Muscle layer of duodenum (tissue), 2 donors: ENCODE results near the gene PLEKHA7.

Experiments used
- H3K27ac ChIP-seq: one replicate; pipeline ENCODE4 v1.7.0; 2013; ENCODE audit warnings: mild to moderate bottlenecking, low read length
- H3K27me3 ChIP-seq: one replicate; pipeline ENCODE4 v1.7.0; 2013; ENCODE audit warnings: low read depth, mild to moderate bottlenecking, control low read depth, low read length
- H3K36me3 ChIP-seq, 2 donors: one replicate each; pipeline ENCODE4 v1.7.0; 2013; ENCODE audit warnings: low read length in 2 of 2, control low read depth in 1 of 2, mild to moderate bottlenecking in 1 of 2; ENCODE audit not compliant: insufficient read depth in 2 of 2, control insufficient read depth in 1 of 2
- H3K4me1 ChIP-seq, 2 donors: one replicate each; pipeline ENCODE4 v1.7.0; 2013; ENCODE audit warnings: low read length in 2 of 2, mild to moderate bottlenecking in 2 of 2, control low read depth in 1 of 2, moderate library complexity in 1 of 2; ENCODE audit not compliant: insufficient read depth in 2 of 2, control insufficient read depth in 1 of 2
- H3K4me3 ChIP-seq, 2 donors: one replicate each; pipeline ENCODE4 v1.7.0; 2013; ENCODE audit warnings: low read length in 2 of 2, low read depth in 1 of 2, mild to moderate bottlenecking in 1 of 2
- H3K9me3 ChIP-seq, 2 donors: one replicate each; pipeline ENCODE4 v1.7.0; 2013; ENCODE audit warnings: low read length in 2 of 2, control low read depth in 1 of 2, mild to moderate bottlenecking in 1 of 2; ENCODE audit not compliant: control insufficient read depth in 1 of 2
- donor health status: healthy.

The PLEKHA7 gene

GRCh38 chr11:16959602-16960001 is 54.6 kb downstream of the PLEKHA7 start:
- H3K27ac ChIP-seq: peak overlapping the region; percentile 14

GRCh38 chr11:16958833-16959232 is 55.4 kb downstream of the PLEKHA7 start:
- peak overlapping the region; percentile 14 for H3K27ac ChIP-seq
- H3K4me3 ChIP-seq: no peak overlapping the region
- H3K4me1 ChIP-seq: no peaks in the 10 kb centered on the region
- no peaks in the 10 kb centered on the region for H3K36me3 ChIP-seq
- H3K27me3 ChIP-seq: no peaks in the 10 kb centered on the region
- no peaks in the 10 kb centered on the region for H3K9me3 ChIP-seq

More at GRCh38 chr11:16959602-16960001, 54.6 kb downstream of the PLEKHA7 start:
- Histone ChIP-seq H3K4me3 (no peak overlapping the region), H3K27me3 (no peaks in the 10 kb centered on the region), H3K36me3 (no peaks in the 10 kb centered on the region), H3K4me1 (no peaks in the 10 kb centered on the region), H3K9me3 (no peaks in the 10 kb centered on the region)

- Histone ChIP-seq H3K4me1 (no peaks in the 10 kb centered on the region), H3K9me3 (no peaks in the 10 kb centered on the region), H3K4me3 (peak overlapping the region in 1 of 2 donors; percentile 9), H3K36me3 (no peaks in the 10 kb centered on the region), H3K27ac (no peak overlapping the region), H3K27me3 (no peaks in the 10 kb centered on the region)
Observed at GRCh38 chr11:16956538-16957153, 57.6 kb downstream of the PLEKHA7 start.

GRCh38 chr11:16953663-16954062 is 60.6 kb downstream of the PLEKHA7 start:
- Histone ChIP-seq H3K36me3 (no peaks in the 10 kb centered on the region), H3K9me3 (no peaks in the 10 kb centered on the region), H3K4me1 (no peaks in the 10 kb centered on the region), H3K4me3 (no peak overlapping the region), H3K27ac (no peak overlapping the region), H3K27me3 (no peaks in the 10 kb centered on the region)

GRCh38 chr11:16946477-16947282 is 67.5 kb downstream of the PLEKHA7 start:
- no peak overlapping the region for H3K27ac ChIP-seq
- no peaks in the 10 kb centered on the region for H3K4me1 ChIP-seq
- H3K9me3 ChIP-seq: no peaks in the 10 kb centered on the region
- no peaks in the 10 kb centered on the region for H3K27me3 ChIP-seq
- no peaks in the 10 kb centered on the region for H3K36me3 ChIP-seq
- no peak overlapping the region for H3K4me3 ChIP-seq

- Histone ChIP-seq H3K36me3 (no peaks in the 10 kb centered on the region), H3K9me3 (no peaks in the 10 kb centered on the region), H3K4me1 (no peaks in the 10 kb centered on the region), H3K4me3 (no peak overlapping the region), H3K27me3 (no peaks in the 10 kb centered on the region), H3K27ac (no peak overlapping the region)
Observed at GRCh38 chr11:16945671-16946469, 68.3 kb downstream of the PLEKHA7 start.

GRCh38 chr11:16942911-16943310 is 71.3 kb downstream of the PLEKHA7 start:
- no peaks in the 10 kb centered on the region for H3K27me3 ChIP-seq
- no peaks in the 10 kb centered on the region for H3K36me3 ChIP-seq
- H3K9me3 ChIP-seq: no peaks in the 10 kb centered on the region
- H3K4me1 ChIP-seq: no peaks in the 10 kb centered on the region
- H3K27ac ChIP-seq: no peak overlapping the region
- no peak overlapping the region for H3K4me3 ChIP-seq

- Histone ChIP-seq H3K27ac (no peak overlapping the region), H3K36me3 (no peaks in the 10 kb centered on the region), H3K4me1 (no peaks in the 10 kb centered on the region), H3K9me3 (no peaks in the 10 kb centered on the region), H3K4me3 (no peak overlapping the region), H3K27me3 (no peaks in the 10 kb centered on the region)
Observed at GRCh38 chr11:16942342-16942741, 71.9 kb downstream of the PLEKHA7 start.

GRCh38 chr11:16941935-16942334 is 72.3 kb downstream of the PLEKHA7 start:
- Histone ChIP-seq H3K36me3 (no peaks in the 10 kb centered on the region), H3K4me1 (peaks cover 0 to 2% of the 10 kb centered on the region in 2 donors), H3K4me3 (no peak overlapping the region), H3K27me3 (no peaks in the 10 kb centered on the region), H3K27ac (no peak overlapping the region), H3K9me3 (no peaks in the 10 kb centered on the region)

- Histone ChIP-seq H3K4me1 (peaks cover 0 to 27% of the 10 kb centered on the region in 2 donors), H3K27me3 (no peaks in the 10 kb centered on the region), H3K9me3 (no peaks in the 10 kb centered on the region), H3K36me3 (no peaks in the 10 kb centered on the region), H3K27ac (no peak overlapping the region), H3K4me3 (no peak overlapping the region)
Observed at GRCh38 chr11:16938061-16938460, 76.2 kb downstream of the PLEKHA7 start.

GRCh38 chr11:16936643-16937042 is 77.6 kb downstream of the PLEKHA7 start:
- no peaks in the 10 kb centered on the region for H3K27me3 ChIP-seq
- no peaks in the 10 kb centered on the region for H3K9me3 ChIP-seq
- H3K36me3 ChIP-seq: no peaks in the 10 kb centered on the region
- peaks cover 0 to 27% of the 10 kb centered on the region in 2 donors for H3K4me1 ChIP-seq
- H3K4me3 ChIP-seq: no peak overlapping the region
- no peak overlapping the region for H3K27ac ChIP-seq
